GM12873 (cell line): ENCODE results near the gene GTF2H4.

Source experiments
- CTCF ChIP-seq: IDR thresholded peaks from 2 replicates; pipeline ENCODE4 v1.5.1; 2012; ENCODE audit warnings: low read depth, mild to moderate bottlenecking, moderate library complexity, low read length, control low read depth; ENCODE audit not compliant: insufficient read depth; ENCODE audit errors: missing control alignments

The GTF2H4 gene

GRCh38 chr6:30931969-30932645 lies 24.1 kb downstream of the GTF2H4 start, which contains the start of gene SFTA2:
Gene SFTA2, minus strand, starts transcription at chr6:30932170. Its CDS starts 74 bp downstream, at chr6:30932096.
- TF ChIP-seq CTCF = no peak

DNA sequence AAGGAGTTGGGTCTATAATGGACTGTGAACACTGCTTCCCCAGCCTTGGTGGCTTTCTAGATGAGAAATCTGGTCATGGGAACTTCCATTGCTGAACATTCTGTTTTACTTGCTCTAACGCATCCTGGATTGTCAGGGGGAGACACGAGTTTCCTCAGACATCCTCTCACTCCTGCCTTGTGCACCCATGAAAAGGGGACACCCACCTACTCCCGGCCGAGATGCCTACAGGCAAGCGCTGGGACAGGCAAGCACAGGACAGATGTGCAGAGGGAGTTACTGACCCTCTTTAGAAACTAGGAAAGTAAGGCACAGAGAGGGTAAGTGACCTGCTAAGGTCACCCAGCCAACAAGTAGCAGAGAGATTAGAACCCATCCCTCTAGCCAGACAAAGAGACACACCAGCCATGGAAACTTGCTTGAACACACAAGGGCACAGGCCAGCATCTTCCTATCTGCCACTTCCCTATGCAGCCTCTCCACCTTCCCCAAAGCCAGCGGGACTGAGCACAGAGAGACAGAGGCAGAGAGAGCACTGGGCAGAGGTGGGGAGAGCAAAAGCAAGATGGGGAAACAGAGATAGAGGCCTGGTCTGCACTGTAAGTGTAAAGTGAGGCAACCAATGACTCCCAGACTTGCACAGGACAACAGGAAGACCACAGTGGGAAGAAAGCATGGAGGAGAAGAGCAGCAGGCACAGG lies 24.8 kb downstream of the GTF2H4 start:
- TF ChIP-seq CTCF = no peak

DNA sequence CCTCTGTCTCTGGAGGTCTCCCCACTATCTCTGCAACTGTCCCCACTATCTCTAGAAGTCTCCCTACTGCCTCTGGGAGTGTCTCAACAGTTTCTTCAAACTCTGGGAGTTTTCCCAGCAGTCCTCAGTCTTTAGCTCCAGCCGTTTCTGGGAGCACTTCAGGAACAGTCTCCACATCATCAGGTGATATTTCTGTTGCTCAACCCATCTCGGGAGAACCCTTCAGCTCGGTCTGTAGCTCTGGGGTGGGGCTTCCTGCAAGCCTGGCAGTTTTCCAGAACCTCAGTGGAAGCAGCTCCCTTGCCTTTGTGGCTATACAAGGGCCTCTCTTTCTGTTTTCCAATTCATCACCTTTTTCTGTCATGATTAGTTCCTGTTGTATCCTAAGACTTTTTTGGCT lies 27.0 kb downstream of the GTF2H4 start:
- TF ChIP-seq CTCF = no peak

DNA sequence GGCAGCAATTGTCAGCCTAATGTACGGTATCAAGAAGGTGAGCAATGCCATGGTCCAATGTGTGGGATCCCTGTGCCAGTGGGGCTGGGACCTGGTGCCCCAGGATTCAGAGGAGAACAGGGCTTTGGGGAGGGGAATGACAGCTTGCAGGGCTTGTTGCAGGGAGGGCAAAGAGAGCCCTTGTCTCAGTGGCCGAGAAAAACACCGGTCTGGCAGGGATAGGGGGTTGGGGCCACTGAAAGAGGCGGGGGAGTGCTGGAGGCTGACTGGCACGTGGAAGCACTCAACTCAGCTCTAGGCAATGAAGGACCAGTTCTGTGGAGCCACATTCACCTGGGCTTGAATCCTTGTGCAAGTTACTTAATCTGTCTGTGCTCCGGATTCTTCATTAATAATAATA lies 29.3 kb downstream of the GTF2H4 start:
- no peak for TF ChIP-seq CTCF

GRCh38 chr6:30938730-30939129 lies 30.7 kb downstream of the GTF2H4 start:
- no peak for TF ChIP-seq CTCF

DNA sequence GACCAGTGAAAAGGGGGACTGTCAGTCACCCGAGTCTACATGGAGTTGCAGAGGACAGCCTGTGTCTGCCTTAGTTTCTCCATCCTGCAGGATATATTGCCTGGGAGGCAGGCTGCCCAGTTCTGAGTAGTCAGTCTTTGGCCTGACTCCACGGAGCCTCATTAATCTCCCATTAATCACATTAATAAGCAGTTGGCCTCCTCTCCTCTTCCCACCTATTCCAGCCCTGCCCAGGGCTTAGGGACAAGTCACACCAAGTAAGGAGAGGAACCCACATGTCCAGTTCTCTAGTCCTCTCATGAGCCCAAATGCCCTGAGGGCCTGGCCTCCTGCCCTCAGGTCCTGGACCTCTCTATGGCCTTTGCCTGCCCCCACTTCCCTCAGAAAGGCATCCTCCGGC lies 31.5 kb downstream of the GTF2H4 start:
- no peak for TF ChIP-seq CTCF

DNA sequence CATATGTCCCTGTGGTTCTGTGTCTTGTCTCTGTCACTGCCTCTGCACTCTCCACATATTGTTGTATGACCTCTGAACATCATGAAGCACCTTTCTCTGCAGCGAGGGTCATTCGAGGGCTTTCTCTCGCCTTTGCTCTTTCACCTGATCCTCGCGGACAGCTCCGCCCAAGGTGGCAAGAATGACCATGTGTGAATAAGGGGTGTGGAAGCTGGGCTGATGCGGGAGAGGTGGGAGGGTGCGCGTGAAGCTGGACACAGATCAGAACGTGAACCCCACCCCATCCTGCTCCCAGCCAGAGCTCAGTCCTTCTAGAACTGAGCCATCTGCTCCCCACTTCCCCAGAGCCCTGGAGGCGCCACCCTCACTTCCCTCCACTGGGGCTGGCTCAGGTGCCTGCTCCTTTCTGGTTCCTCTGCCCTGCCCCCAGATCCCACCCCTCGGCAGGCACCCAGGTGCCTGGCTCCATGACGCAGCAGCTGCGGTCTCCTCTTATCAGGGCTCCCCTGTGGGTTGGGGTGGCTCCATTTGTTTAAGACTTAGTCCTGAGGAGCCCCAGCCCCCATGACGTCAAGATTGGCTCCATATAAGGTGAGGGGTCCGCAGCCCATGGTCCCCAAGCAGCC lies 32.5 kb downstream of the GTF2H4 start, which contains the start of gene MUCL3:
Gene MUCL3, plus strand, starts transcription at position 613 of the 626 bp plus-strand sequence. CDS start 27 bp downstream, outside the sequence.
- no peak for TF ChIP-seq CTCF
